Adrenal gland (tissue), 5 donors: Measurements from ENCODE around the gene MYBBP1A.

Source experiments
- POLR2A ChIP-seq, 2 donors: fragments of 450-650 bp; IDR thresholded peaks; one replicate each; pipeline ENCODE4 v1.6.1; 2017; ENCODE audit warnings: antibody characterized with exemption in 2 of 2, mild to moderate bottlenecking in 2 of 2, moderate library complexity in 1 of 2
- TF ChIP-seq, protein P1 (sequence below), 6 experiments: fragments of 450-650 bp in 4 of 6; fragments of 200-600 bp in 2 of 6; sonication (generic) in 1 of 6; IDR thresholded peaks; 1 replicate in 5 of 6; 2 replicates in 1 of 6; pipeline versions ENCODE4 v1.5.1 to v1.8.0; 2016 to 2021; ENCODE audit warnings: antibody characterized with exemption in 6 of 6, mild to moderate bottlenecking in 2 of 6, moderate library complexity in 1 of 6
- donor health status: DM: no; HTN: no; CAD: no.

DNA sequence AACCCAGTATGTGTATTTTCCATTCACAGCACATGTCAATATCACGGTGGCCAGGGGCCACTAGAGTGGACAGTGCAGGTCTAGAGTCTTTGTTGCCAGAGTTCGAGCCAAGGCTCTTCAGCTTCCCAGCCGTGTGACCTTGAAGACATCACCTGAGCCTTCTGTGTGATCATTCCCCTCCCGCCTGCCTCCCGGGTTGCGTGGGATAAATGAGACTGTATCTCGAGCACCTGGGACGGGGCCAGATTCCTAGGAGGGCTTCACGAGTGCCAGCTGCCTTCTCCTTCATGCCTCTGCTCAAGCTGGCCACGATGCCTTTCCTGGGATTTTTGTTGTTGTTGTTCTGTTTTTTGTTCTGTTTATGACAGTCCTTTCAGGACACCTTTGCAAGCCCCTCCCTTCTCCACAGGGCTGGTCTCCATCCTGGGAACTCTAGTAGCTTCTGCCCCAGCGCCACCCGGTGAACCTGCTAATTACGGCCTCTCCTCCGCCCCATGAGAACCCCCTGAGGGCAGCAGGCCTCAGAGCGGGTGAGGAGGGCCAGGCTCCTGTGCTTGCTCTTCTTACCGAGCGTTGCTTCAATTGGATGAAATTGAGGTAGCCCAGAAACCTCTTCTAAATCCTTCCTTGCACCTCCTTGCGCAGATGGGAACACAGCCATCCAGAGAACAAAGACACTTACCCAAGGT, 52.6 kb downstream of the MYBBP1A start:
- TF ChIP-seq, protein P1, sequence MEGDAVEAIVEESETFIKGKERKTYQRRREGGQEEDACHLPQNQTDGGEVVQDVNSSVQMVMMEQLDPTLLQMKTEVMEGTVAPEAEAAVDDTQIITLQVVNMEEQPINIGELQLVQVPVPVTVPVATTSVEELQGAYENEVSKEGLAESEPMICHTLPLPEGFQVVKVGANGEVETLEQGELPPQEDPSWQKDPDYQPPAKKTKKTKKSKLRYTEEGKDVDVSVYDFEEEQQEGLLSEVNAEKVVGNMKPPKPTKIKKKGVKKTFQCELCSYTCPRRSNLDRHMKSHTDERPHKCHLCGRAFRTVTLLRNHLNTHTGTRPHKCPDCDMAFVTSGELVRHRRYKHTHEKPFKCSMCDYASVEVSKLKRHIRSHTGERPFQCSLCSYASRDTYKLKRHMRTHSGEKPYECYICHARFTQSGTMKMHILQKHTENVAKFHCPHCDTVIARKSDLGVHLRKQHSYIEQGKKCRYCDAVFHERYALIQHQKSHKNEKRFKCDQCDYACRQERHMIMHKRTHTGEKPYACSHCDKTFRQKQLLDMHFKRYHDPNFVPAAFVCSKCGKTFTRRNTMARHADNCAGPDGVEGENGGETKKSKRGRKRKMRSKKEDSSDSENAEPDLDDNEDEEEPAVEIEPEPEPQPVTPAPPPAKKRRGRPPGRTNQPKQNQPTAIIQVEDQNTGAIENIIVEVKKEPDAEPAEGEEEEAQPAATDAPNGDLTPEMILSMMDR (IDR thresholded peaks at IDR 0.05), result no peak
- no peak for TF ChIP-seq POLR2A (IDR thresholded peaks at IDR 0.05)
